Neural progenitor cell (in vitro differentiated cells): ENCODE results near the gene BAMBI. TPM values are rescaled to one million over a fixed set of nuclear protein-coding genes. Genes with fewer than 3 reads are reported as not detected.

Experiments
- DNase-seq: peaks from one replicate; pipeline ENCODE4 v3.0.0-alpha.2; 2016; ENCODE audit warnings: low spot score
- H2AFZ ChIP-seq: fragments of 200-600 bp; sonication (generic); replicated peaks from 2 replicates; pipeline ENCODE4 v1.6.1; 2016; ENCODE audit warnings: antibody characterized with exemption
- H3F3A ChIP-seq: fragments of 200-600 bp; sonication (generic); 2 replicates; pipeline ENCODE4 v1.6.1; 2016; ENCODE audit warnings: antibody characterized with exemption, low read depth
- H3K27ac ChIP-seq: fragments of 200-600 bp; sonication (generic); 2 replicates; pipeline ENCODE4 v1.5.1; 2016; ENCODE audit warnings: mild to moderate bottlenecking
- H3K27me3 ChIP-seq: fragments of 200-600 bp; sonication (generic); 2 replicates; pipeline ENCODE4 v1.6.1; 2016; ENCODE audit warnings: mild to moderate bottlenecking, moderate library complexity
- H3K36me3 ChIP-seq: fragments of 200-600 bp; sonication (generic); 2 replicates; pipeline ENCODE4 v1.5.1; 2016
- H3K4me1 ChIP-seq: fragments of 200-600 bp; sonication (generic); 2 replicates; pipeline ENCODE4 v1.6.1; 2016; ENCODE audit warnings: mixed run types
- H3K4me2 ChIP-seq: fragments of 200-600 bp; sonication (generic); 2 replicates; pipeline ENCODE4 v1.6.1; 2016
- H3K4me3 ChIP-seq: fragments of 200-600 bp; sonication (generic); 2 replicates; pipeline ENCODE4 v1.5.1; 2016
- H3K79me2 ChIP-seq: fragments of 200-600 bp; sonication (generic); 2 replicates; pipeline ENCODE4 v1.6.1; 2016; ENCODE audit warnings: low read depth
- H3K9ac ChIP-seq: fragments of 200-600 bp; sonication (generic); 2 replicates; pipeline ENCODE4 v1.6.1; 2016
- H3K9me3 ChIP-seq: fragments of 200-600 bp; sonication (generic); 2 replicates; pipeline ENCODE4 v1.5.1; 2016; ENCODE audit warnings: low read depth
- H4K20me1 ChIP-seq: fragments of 200-600 bp; sonication (generic); 2 replicates; pipeline ENCODE4 v1.6.1; 2016; ENCODE audit warnings: low read depth
- H3K27ac Mint-ChIP-seq: 3 replicates; pipeline ENCODE4 v1.8.0; 2021; ENCODE audit warnings: mixed read lengths
- H3K27me3 Mint-ChIP-seq: 2 replicates; pipeline ENCODE4 v1.8.0; 2022; ENCODE audit warnings: low read depth, mild to moderate bottlenecking, inconsistent platforms, moderate library complexity, mixed read lengths; ENCODE audit not compliant: insufficient read depth
- H3K36me3 Mint-ChIP-seq: 3 replicates; pipeline ENCODE4 v1.8.0; 2021; ENCODE audit warnings: mixed read lengths
- H3K4me1 Mint-ChIP-seq: 3 replicates; pipeline ENCODE4 v1.8.0; 2021; ENCODE audit warnings: mixed read lengths
- H3K4me3 Mint-ChIP-seq: 3 replicates; pipeline ENCODE4 v1.8.0; 2021; ENCODE audit warnings: mild to moderate bottlenecking, moderate library complexity, mixed read lengths
- H3K9me3 Mint-ChIP-seq: 3 replicates; pipeline ENCODE4 v1.8.0; 2020; ENCODE audit warnings: mixed read lengths
- CTCF ChIP-seq: fragments of 200-600 bp; sonication (generic); IDR thresholded peaks from 2 replicates; pipeline ENCODE4 v1.5.1; 2017; ENCODE audit warnings: antibody characterized with exemption, mild to moderate bottlenecking
- EZH2 ChIP-seq: fragments of 200-600 bp; sonication (generic); IDR thresholded peaks from 2 replicates; pipeline ENCODE4 v1.6.1; 2017; ENCODE audit warnings: antibody characterized with exemption, mild to moderate bottlenecking, moderate library complexity
- EZH2phosphoT487 ChIP-seq: fragments of 200-600 bp; sonication (generic); IDR thresholded peaks from 2 replicates; pipeline ENCODE4 v1.6.1; 2017; ENCODE audit warnings: antibody characterized with exemption
- total RNA-seq: library from RNA; depleted of rRNA; stranded (reverse); fragments of >200 nt; gene quantifications from 2 replicates; pipeline ENCODE4 v1.2.3, GENCODE V29; 2015; ENCODE audit warnings: low replicate concordance

Gene BAMBI
- total RNA-seq, 1 donor from 2014 or later = 2.2 TPM

GRCh38 chr10:28684986-28685580, 7.8 kb downstream of the BAMBI start:
- H3K4me3 ChIP-seq = no peak overlapping the region
- peaks cover 21% of the 10 kb centered on the region for H3K36me3 Mint-ChIP-seq
- H3K9ac ChIP-seq = no peak overlapping the region
- no peak for DNase-seq
- no peaks in the 10 kb centered on the region for H3F3A ChIP-seq
- no peak overlapping the region for H3K27ac Mint-ChIP-seq
- H3K27ac ChIP-seq = no peak overlapping the region
- no peaks in the 10 kb centered on the region for H3K79me2 ChIP-seq
- no peak overlapping the region for H2AFZ ChIP-seq
- H3K27me3 Mint-ChIP-seq = no peaks in the 10 kb centered on the region
- no peaks in the 10 kb centered on the region for H3K9me3 ChIP-seq
- TF ChIP-seq EZH2phosphoT487 = no peak
- no peak for TF ChIP-seq CTCF
- no peak for TF ChIP-seq EZH2
- peaks cover 19% of the 10 kb centered on the region for H3K27me3 ChIP-seq
- H3K9me3 Mint-ChIP-seq = no peaks in the 10 kb centered on the region
- H3K36me3 ChIP-seq = no peaks in the 10 kb centered on the region
- no peak overlapping the region for H3K4me2 ChIP-seq
- peaks cover 65% of the 10 kb centered on the region for H3K4me1 Mint-ChIP-seq
- no peak overlapping the region for H3K4me3 Mint-ChIP-seq
- peaks cover 9% of the 10 kb centered on the region for H4K20me1 ChIP-seq
- peaks cover 31% of the 10 kb centered on the region for H3K4me1 ChIP-seq

- no peak overlapping the region for H3K27ac ChIP-seq
- H4K20me1 ChIP-seq = peaks cover 3% of the 10 kb centered on the region
- H2AFZ ChIP-seq = no peak overlapping the region
- peaks cover 12% of the 10 kb centered on the region for H3K27me3 ChIP-seq
- no peak overlapping the region for H3K9ac ChIP-seq
- H3K4me3 Mint-ChIP-seq = no peak overlapping the region
- no peaks in the 10 kb centered on the region for H3K36me3 ChIP-seq
- no peaks in the 10 kb centered on the region for H3K9me3 ChIP-seq
- peaks cover 65% of the 10 kb centered on the region for H3K4me1 Mint-ChIP-seq
- DNase-seq = no peak
- H3K27me3 Mint-ChIP-seq = no peaks in the 10 kb centered on the region
- no peaks in the 10 kb centered on the region for H3K9me3 Mint-ChIP-seq
- no peaks in the 10 kb centered on the region for H3K79me2 ChIP-seq
- no peak overlapping the region for H3K4me3 ChIP-seq
- H3K27ac Mint-ChIP-seq = no peak overlapping the region
- H3K4me2 ChIP-seq = no peak overlapping the region
- peaks cover 21% of the 10 kb centered on the region for H3K36me3 Mint-ChIP-seq
- H3K4me1 ChIP-seq = peaks cover 25% of the 10 kb centered on the region
- H3F3A ChIP-seq = no peaks in the 10 kb centered on the region
- no peak for TF ChIP-seq EZH2phosphoT487
- no peak for TF ChIP-seq CTCF
- no peak for TF ChIP-seq EZH2
These were observed 8.4 kb downstream of the BAMBI start for GRCh38 chr10:28685717-28686116.

GRCh38 chr10:28686835-28687682, 9.7 kb downstream of the BAMBI start:
- Histone ChIP-seq H3K9me3 (no peaks in the 10 kb centered on the region), H4K20me1 (no peaks in the 10 kb centered on the region), H3K9ac (no peak overlapping the region), H2AFZ (no peak overlapping the region), H3K4me2 (no peak overlapping the region), H3F3A (no peaks in the 10 kb centered on the region), H3K4me1 (peaks cover 18% of the 10 kb centered on the region), H3K79me2 (no peaks in the 10 kb centered on the region), H3K36me3 (no peaks in the 10 kb centered on the region), H3K27ac (no peak overlapping the region), H3K27me3 (no peaks in the 10 kb centered on the region), H3K4me3 (no peak overlapping the region)
- peaks cover 53% of the 10 kb centered on the region for H3K4me1 Mint-ChIP-seq
- no peak overlapping the region for H3K27ac Mint-ChIP-seq
- H3K36me3 Mint-ChIP-seq = peaks cover 14% of the 10 kb centered on the region
- no peaks in the 10 kb centered on the region for H3K9me3 Mint-ChIP-seq
- no peak overlapping the region for H3K4me3 Mint-ChIP-seq
- peak; percentile 20 for DNase-seq
- H3K27me3 Mint-ChIP-seq = no peaks in the 10 kb centered on the region
- no peak for TF ChIP-seq EZH2phosphoT487
- TF ChIP-seq EZH2 = no peak

- Histone ChIP-seq H3F3A (no peaks in the 10 kb centered on the region), H3K4me2 (no peak overlapping the region), H3K27ac (no peak overlapping the region), H3K9me3 (no peaks in the 10 kb centered on the region), H3K4me1 (peaks cover 18% of the 10 kb centered on the region), H3K36me3 (no peaks in the 10 kb centered on the region), H3K27me3 (no peaks in the 10 kb centered on the region), H3K79me2 (no peaks in the 10 kb centered on the region), H3K9ac (no peak overlapping the region), H4K20me1 (no peaks in the 10 kb centered on the region), H3K4me3 (no peak overlapping the region), H2AFZ (no peak overlapping the region)
- Mint-ChIP-seq H3K27ac (no peak overlapping the region), H3K9me3 (no peaks in the 10 kb centered on the region), H3K27me3 (no peaks in the 10 kb centered on the region), H3K36me3 (peaks cover 10% of the 10 kb centered on the region), H3K4me3 (no peak overlapping the region), H3K4me1 (peaks cover 50% of the 10 kb centered on the region)
- TF ChIP-seq EZH2phosphoT487 (no peak), EZH2 (no peak), CTCF (no peak)
- DNase-seq = no peak
These were observed 10.3 kb downstream of the BAMBI start for GRCh38 chr10:28687683-28688001.
